Smooth muscle cell (in vitro differentiated cells): ENCODE measurements around the gene USH1C. TPM values are rescaled to one million over a fixed set of nuclear protein-coding genes. Genes with fewer than 3 reads are reported as not detected.

Source experiments
- DNase-seq: peaks from one replicate; lab custom pipeline; 2025; ENCODE audit not compliant: unreplicated experiment; lab: John Stamatoyannopoulos, UW
- H2AFZ ChIP-seq: fragments of 200-600 bp; sonication (generic); 2 replicates; pipeline ENCODE4 v1.6.0; 2016; ENCODE audit warnings: antibody characterized with exemption, low read depth, mild to moderate bottlenecking
- H3F3A ChIP-seq: fragments of 200-600 bp; sonication (generic); 2 replicates; pipeline ENCODE4 v1.6.0; 2017; ENCODE audit warnings: antibody characterized with exemption, low read depth
- H3K27ac ChIP-seq: fragments of 200-600 bp; sonication (generic); 2 replicates; pipeline ENCODE4 v1.5.1; 2016; ENCODE audit warnings: low read depth, mild to moderate bottlenecking
- H3K27me3 ChIP-seq: fragments of 200-600 bp; sonication (generic); 2 replicates; pipeline ENCODE4 v1.6.1; 2016; ENCODE audit warnings: low read depth, mild to moderate bottlenecking
- H3K36me3 ChIP-seq: fragments of 200-600 bp; sonication (generic); 2 replicates; pipeline ENCODE4 v1.5.1; 2016; ENCODE audit warnings: low read depth
- H3K4me1 ChIP-seq: fragments of 200-600 bp; sonication (generic); 2 replicates; pipeline ENCODE4 v1.5.1; 2016; ENCODE audit warnings: low read depth
- H3K4me2 ChIP-seq: fragments of 200-600 bp; sonication (generic); 2 replicates; pipeline ENCODE4 v1.6.0; 2016; ENCODE audit warnings: mild to moderate bottlenecking
- H3K4me3 ChIP-seq: fragments of 200-600 bp; sonication (generic); 2 replicates; pipeline ENCODE4 v1.5.1; 2016; ENCODE audit warnings: mild to moderate bottlenecking
- H3K79me2 ChIP-seq: fragments of 200-600 bp; sonication (generic); 2 replicates; pipeline ENCODE4 v1.6.0; 2016; ENCODE audit warnings: low read depth, mild to moderate bottlenecking
- H3K9ac ChIP-seq: fragments of 200-600 bp; sonication (generic); 2 replicates; pipeline ENCODE4 v1.6.0; 2016; ENCODE audit warnings: low read depth
- H3K9me3 ChIP-seq: fragments of 200-600 bp; sonication (generic); replicated peaks from 2 replicates; pipeline ENCODE4 v1.5.1; 2016; ENCODE audit warnings: low read depth
- H4K20me1 ChIP-seq: fragments of 200-600 bp; sonication (generic); 2 replicates; pipeline ENCODE4 v1.6.0; 2016; ENCODE audit warnings: low read depth
- CTCF ChIP-seq: fragments of 200-600 bp; sonication (generic); IDR thresholded peaks from 2 replicates; pipeline ENCODE4 v1.5.1; 2017; ENCODE audit warnings: borderline replicate concordance, mild to moderate bottlenecking, antibody characterized with exemption; ENCODE audit not compliant: insufficient read depth, poor library complexity, severe bottlenecking
- WGBS: methylation state at CpG from one replicate; pipeline ENCODE4 v1.1.7; 2016; ENCODE audit warnings: low lambda C conversion rate; 5-methylcytosine and 5-hydroxymethylcytosine counted together
- polyA plus RNA-seq: library from polyadenylated mRNA; unstranded; fragments of >200 nt; fragmentation: Nextera tagmentation; extraction: Ambion mirVana; gene quantifications from 2 replicates; pipeline ENCODE4 v1.2.1, GENCODE V29; 2016
- total RNA-seq: library from RNA; depleted of rRNA; stranded (reverse); fragments of >200 nt; gene quantifications from 2 replicates; pipeline ENCODE4 v1.2.3, GENCODE V29; 2014

The USH1C gene
- total and polyA plus RNA-seq, 2 experiments from 2014 or later: not detected

DNA sequence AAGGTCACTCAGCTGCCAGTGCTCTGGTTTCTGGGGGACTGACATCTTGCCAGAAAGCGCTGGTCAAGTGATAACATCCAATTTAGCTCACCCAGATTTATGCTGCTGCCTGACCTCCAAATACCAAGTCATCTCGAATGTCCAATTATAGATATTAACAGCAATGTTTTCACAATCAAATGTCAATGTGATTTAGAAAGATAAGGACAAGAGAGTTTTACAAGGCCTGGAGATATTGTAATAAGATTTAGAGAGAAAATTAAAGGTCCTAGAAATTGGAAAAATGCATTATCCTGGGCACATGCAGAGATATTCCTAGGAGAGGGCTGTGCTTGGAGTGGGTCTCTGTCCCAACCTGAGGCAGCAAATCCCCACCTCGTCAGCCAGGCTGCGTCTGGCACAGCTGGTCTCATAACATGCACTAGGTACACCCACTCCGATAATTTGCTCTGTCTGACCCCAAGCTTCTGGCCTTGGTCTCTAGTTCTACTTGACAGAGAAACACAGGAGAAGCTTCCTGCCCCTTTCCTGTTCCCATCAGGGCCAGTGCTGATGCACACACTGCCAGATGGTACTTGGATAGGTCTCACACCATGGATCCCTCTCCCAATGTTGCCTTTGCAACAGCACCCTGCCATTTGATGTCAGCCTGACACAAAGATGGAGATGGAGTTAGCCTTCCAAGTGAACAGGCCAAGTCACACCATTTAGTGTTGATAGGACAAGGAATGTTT lies 28.6 kb downstream of the USH1C start:
- 89% methylated on average over 5 of the region's 5 CpGs for WGBS
- no peak overlapping the region for H3K4me2 ChIP-seq

DNA sequence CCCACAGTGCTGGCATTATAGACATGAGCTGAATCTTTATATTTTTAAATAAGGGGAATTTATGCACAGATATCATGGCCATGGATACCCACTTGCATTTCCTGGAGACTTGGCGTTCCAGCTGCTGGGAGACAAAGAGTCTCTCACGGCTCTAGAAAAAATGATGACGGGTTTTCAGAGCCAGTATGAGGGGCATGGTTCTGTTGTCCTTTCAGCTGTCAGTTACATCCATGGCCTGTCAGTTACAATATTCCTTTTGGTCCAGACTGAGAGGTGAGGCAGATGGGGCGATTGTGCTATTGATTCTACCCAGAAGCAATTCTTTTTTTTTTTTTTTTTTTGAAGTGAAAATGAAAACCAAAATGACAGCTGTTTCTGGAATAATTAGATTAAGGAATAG lies 29.7 kb downstream of the USH1C start:
- TF ChIP-seq CTCF: no peak
- Histone ChIP-seq H3K36me3 (no peaks in the 10 kb centered on the region), H3K27ac (no peak overlapping the region), H3K4me3 (no peak overlapping the region), H3K9me3 (no peaks in the 10 kb centered on the region), H3K27me3 (peaks cover 7% of the 10 kb centered on the region), H3K4me1 (no peaks in the 10 kb centered on the region), H3F3A (no peaks in the 10 kb centered on the region), H4K20me1 (no peaks in the 10 kb centered on the region), H3K4me2 (no peak overlapping the region), H2AFZ (no peak overlapping the region), H3K9ac (no peak overlapping the region), H3K79me2 (no peaks in the 10 kb centered on the region)
- no peak for DNase-seq
- WGBS: 89% methylated on average over 4 of the region's 4 CpGs

More for the DNA sequence above, 28.6 kb downstream of the USH1C start:
- Histone ChIP-seq H3K4me3 (no peak overlapping the region), H3K27me3 (peaks cover 7% of the 10 kb centered on the region), H3K9me3 (no peaks in the 10 kb centered on the region), H3K9ac (no peak overlapping the region), H4K20me1 (no peaks in the 10 kb centered on the region), H3K36me3 (no peaks in the 10 kb centered on the region), H3K4me1 (no peaks in the 10 kb centered on the region), H3F3A (no peaks in the 10 kb centered on the region), H3K27ac (no peak overlapping the region), H2AFZ (no peak overlapping the region), H3K79me2 (no peaks in the 10 kb centered on the region)
- DNase-seq: no peak
- no peak for TF ChIP-seq CTCF

DNA sequence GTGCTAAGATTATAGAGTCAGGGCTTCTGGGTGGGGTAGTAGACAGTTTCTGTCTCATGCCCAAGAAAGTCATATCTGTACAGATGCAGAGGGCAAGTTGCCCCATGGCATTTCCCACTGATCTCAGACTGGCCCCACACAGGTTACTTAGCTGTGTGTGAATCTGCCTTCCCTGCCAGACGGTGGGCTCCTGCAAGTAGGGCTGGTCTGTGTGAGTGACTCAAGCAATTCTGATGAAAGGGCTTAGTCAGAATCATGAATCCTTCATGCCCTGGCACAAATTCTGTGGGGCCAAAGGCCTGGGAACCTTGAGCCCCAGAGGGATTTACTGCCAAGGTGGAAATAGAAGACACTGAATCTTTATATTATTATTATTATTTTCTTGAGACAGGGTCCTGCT lies 30.4 kb downstream of the USH1C start:
- Histone ChIP-seq H3K4me3 (no peak overlapping the region), H3K4me2 (no peak overlapping the region), H3K27ac (no peak overlapping the region), H3K79me2 (no peaks in the 10 kb centered on the region), H4K20me1 (no peaks in the 10 kb centered on the region), H3F3A (no peaks in the 10 kb centered on the region), H3K9me3 (no peaks in the 10 kb centered on the region), H2AFZ (no peak overlapping the region), H3K36me3 (no peaks in the 10 kb centered on the region), H3K9ac (no peak overlapping the region), H3K27me3 (peaks cover 7% of the 10 kb centered on the region), H3K4me1 (no peaks in the 10 kb centered on the region)
- no peak for DNase-seq
- no peak for TF ChIP-seq CTCF
- WGBS: 32% methylated on average over 1 of the region's 1 CpG

GRCh38 chr11:17512101-17512500 lies 32.1 kb downstream of the USH1C start:
- Histone ChIP-seq H3K27ac (no peak overlapping the region), H3K9ac (no peak overlapping the region), H3K4me3 (no peak overlapping the region), H3K27me3 (peaks cover 23% of the 10 kb centered on the region), H2AFZ (no peak overlapping the region), H3K9me3 (no peaks in the 10 kb centered on the region), H3F3A (no peaks in the 10 kb centered on the region), H3K36me3 (no peaks in the 10 kb centered on the region), H4K20me1 (no peaks in the 10 kb centered on the region), H3K79me2 (no peaks in the 10 kb centered on the region), H3K4me2 (no peak overlapping the region), H3K4me1 (no peaks in the 10 kb centered on the region)
- TF ChIP-seq CTCF: no peak
- 50% methylated on average over 2 of the region's 2 CpGs for WGBS
- no peak for DNase-seq
